AG09319 (cell line): Measurements from ENCODE around the gene TBC1D10B.

Source experiments
- DNase-seq: peaks from one replicate; pipeline ENCODE4 v3.0.0-alpha.2; 2010; ENCODE audit warnings: low read depth; ENCODE audit errors: extremely low read depth
- TF ChIP-seq, protein P1 (sequence below): IDR thresholded peaks from 2 replicates; pipeline ENCODE4 v1.5.1; 2011; ENCODE audit warnings: low read depth, mild to moderate bottlenecking, inconsistent platforms, low read length, moderate library complexity

Gene TBC1D10B

DNA sequence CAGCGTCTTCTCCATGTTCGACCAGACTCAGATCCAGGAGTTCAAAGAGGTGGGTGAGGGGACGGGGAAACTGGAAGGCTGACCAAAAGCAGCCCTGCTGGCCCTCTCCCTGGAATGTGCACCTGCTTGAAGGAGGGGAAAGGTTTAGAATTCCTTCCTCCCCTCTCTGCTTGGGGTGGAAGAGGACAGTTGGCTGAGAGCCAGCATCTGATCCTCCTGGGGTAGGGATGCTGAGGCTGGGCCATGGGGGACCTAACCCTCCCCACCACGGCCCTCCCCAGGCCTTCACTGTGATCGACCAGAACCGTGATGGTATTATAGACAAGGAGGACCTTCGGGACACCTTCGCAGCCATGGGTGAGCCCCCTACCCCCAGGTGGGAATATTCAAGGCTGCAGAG, 5.6 kb upstream of the TBC1D10B start:
- TF ChIP-seq, protein P1, sequence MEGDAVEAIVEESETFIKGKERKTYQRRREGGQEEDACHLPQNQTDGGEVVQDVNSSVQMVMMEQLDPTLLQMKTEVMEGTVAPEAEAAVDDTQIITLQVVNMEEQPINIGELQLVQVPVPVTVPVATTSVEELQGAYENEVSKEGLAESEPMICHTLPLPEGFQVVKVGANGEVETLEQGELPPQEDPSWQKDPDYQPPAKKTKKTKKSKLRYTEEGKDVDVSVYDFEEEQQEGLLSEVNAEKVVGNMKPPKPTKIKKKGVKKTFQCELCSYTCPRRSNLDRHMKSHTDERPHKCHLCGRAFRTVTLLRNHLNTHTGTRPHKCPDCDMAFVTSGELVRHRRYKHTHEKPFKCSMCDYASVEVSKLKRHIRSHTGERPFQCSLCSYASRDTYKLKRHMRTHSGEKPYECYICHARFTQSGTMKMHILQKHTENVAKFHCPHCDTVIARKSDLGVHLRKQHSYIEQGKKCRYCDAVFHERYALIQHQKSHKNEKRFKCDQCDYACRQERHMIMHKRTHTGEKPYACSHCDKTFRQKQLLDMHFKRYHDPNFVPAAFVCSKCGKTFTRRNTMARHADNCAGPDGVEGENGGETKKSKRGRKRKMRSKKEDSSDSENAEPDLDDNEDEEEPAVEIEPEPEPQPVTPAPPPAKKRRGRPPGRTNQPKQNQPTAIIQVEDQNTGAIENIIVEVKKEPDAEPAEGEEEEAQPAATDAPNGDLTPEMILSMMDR, result no peak
- no peak for DNase-seq

DNA sequence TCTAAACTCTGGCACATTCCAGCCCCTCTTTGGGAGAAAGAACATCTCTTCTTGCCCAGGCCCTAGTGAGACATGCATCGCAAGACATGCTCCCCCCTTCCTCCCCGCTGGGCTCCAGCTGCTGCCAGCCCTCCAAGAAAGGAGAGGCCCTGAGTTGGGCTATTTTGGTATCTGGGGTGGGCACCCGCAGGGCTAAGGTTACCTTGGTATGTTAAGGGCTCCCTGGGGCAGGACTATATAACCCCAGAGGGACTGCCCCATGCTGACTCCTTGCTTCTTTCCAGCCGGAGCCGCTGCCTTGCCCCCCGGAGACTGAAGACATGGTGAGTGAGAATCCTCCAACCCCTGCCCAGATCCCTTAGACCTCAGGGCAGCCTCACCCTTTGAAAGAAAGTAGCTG, 4.2 kb upstream of the TBC1D10B start, which contains the start of gene MYL11:
MYL11 (plus strand) TSS at position 265 of the 400 bp plus-strand sequence; CDS start at position 321, 56 bp downstream.
- no peak for DNase-seq
- TF ChIP-seq, protein P1, result no peak

DNA sequence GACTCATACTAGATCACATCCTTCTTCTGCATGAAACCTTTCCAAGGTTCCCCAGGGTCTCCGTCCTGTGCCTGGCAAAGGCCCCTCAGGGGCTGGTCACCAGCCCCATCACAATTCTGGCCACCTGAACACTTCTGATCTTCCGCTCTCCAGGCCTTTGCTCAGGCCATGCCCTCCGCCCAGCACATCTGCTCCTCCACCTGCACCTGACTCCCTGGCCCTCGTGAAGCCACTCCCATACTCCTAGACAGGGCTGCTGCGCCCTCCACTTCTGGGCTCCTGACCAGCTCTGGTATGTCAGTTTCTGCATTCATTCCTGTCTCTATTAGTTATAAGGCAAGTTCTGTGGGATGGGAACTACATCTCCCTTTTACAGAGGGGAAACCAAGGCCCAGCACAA, 2.4 kb upstream of the TBC1D10B start:
- TF ChIP-seq, protein P1, result no peak
- no peak for DNase-seq

DNA sequence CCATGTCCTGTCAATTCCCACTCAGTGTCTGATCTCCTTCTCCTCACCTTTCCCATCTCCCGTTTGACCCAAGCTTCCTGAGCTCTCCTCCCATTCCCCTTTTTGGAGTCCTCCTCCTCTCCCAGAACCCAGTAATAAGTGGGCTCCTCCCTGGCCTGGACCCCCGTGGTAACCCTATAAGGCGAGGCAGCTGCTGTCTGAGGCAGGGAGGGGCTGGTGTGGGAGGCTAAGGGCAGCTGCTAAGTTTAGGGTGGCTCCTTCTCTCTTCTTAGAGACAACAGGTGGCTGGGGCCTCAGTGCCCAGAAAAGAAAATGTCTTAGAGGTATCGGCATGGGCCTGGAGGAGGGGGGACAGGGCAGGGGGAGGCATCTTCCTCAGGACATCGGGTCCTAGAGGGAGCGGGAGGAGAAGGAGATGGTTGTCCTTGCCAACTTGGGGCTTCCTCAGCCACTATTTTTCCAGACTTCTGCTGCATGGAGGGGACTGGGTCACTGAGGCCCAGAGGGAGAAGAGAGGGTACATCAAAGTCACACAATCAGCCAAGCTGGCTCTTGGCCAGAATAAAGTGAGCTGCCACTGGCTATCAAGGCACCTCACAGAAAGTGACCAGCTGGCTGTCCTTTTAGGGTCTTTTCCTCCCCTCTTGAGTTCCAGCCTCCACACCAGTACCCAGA, 1.9 kb upstream of the TBC1D10B start:
- TF ChIP-seq, protein P1, result no peak
- no peak for DNase-seq

DNA sequence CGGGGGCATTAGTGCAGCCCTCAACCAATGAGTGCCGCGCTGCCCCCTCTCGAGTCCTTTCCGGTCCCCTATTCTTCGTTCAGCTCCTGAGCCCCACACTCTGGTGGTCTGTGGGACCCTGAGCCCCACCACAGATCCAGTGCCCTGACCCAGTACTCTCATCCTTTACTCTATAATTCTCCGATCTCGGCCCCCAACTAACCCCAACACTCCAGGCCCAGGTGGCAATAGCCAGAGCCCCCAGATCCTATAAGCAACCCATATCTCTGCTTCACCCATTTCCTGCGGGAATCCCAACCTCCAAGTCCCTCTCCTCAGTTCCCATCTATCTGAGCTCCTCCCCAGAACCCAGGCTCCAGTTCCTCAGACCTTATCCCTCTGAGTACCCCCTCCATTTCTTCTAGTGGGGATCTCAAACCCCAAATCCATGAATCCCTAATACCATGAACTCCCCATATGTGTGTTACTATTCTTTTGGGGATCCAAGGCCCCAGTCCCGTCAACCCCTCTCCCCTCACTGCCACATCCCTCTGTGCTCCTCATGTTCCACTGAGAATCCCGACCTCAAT, 1.0 kb upstream of the TBC1D10B start:
- TF ChIP-seq, protein P1, result no peak

DNA sequence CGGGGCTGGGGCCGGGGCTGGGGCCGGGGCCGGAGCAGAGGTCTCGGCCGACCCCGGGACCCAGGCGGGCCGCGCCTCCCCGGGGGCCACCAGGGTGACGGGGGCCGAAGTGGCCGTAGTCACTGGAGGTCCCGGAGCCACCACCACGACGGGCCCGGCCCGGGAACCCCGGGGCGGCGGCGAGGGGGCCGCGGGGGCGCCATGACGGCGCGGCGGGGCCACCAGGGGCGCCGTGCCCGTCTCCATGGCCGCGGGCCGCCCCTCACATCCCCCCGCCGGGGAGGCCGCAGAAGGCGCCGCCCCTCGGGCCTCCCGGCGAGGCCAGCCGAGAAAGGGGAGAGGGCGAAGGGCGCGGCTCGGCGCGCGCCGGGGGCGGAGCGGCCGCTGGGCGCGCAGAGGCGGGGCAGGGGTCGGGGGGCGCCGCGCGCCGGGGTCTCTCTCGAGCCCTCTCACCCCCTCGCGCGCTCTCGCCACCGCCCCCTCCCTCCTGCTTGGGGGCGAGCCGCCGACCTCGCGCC, 297 bp downstream of the TBC1D10B start:
- TF ChIP-seq, protein P1, result no peak
- DNase-seq, result no peak

More for the DNA sequence above, 1.0 kb upstream of the TBC1D10B start:
- DNase-seq, result no peak

DNA sequence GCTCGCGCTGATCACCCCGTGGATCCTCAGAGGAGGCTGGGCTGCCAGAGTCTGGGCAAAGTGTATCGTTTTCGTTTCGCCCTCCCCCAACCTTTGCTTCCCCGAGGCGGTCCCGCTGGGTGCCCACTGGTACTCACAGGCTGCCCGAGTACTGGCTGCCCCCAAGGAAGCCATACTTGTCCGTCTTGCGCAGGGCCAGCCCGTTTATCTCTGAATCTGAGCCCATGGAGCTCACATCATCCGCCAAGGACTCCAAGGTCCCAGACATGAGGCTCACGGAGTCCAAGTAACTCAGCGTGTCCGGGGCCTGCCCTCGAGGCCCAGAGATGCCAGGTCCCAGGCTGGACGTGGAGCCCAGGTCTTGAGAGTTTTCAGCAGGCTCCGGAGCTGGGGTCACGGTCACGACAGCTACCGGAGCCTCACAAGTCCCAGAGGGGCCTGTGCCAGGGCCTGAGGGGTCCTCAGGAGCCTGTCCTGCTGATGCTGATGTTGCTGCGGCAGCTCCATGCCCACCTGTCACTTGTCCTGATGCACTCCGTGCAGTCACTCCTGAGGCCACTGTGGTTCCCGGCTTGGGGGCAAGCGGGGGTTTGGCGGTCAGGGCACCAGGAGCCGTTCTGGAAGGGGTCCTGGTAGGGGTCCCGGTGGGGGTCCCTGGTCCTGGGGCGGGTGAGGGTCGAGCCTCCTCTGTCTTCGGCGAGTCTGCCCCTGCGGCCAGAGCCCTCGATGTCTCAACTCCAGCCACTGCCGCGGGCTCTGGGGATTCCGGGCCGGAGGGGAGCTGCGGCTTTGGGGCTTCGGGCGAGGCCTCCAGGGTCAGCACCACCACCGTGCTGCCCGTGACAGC, 980 bp downstream of the TBC1D10B start:
- TF ChIP-seq, protein P1, result no peak
- DNase-seq, result no peak
